Sigmoid colon (tissue), 7 donors: ENCODE data around the gene NBDY. TPM values are rescaled to one million over a fixed set of nuclear protein-coding genes. Genes with fewer than 3 reads are reported as not detected.

Experiments used
- DNase-seq: peaks from one replicate; pipeline ENCODE4 v3.0.0-alpha.2; 2019
- H3K27ac ChIP-seq, 4 donors: fragments of 200-600 bp; sonication (generic); one replicate each; pipeline ENCODE4 v1.5.1; 2016 to 2019; ENCODE audit warnings: mild to moderate bottlenecking in 1 of 4
- H3K27me3 ChIP-seq, 3 donors: fragments of 200-600 bp; sonication (generic); one replicate each; pipeline ENCODE4 v1.5.1; 2019; ENCODE audit warnings: mild to moderate bottlenecking in 1 of 3
- H3K36me3 ChIP-seq, 4 donors: fragments of 200-600 bp; sonication (generic); one replicate each; pipeline ENCODE4 v1.5.1; 2016 to 2019
- H3K4me1 ChIP-seq, 4 donors: fragments of 200-600 bp; sonication (generic); one replicate each; pipeline ENCODE4 v1.5.1; 2017 to 2019
- H3K4me3 ChIP-seq, 4 donors: fragments of 200-600 bp; sonication (generic); one replicate each; pipeline ENCODE4 v1.5.1; 2017 to 2019; ENCODE audit warnings: mild to moderate bottlenecking in 2 of 4, moderate library complexity in 1 of 4
- H3K9me3 ChIP-seq, 4 donors: fragments of 200-600 bp in 3 of 4; sonication (generic) in 3 of 4; one replicate each; pipeline versions ENCODE4 v1.5.1 to v1.6.1; 2013 to 2019
- EP300 ChIP-seq, 4 donors: sonication (generic); formaldehyde crosslinking; IDR thresholded peaks; one replicate each; pipeline ENCODE4 v1.6.1; 2017; ENCODE audit warnings: antibody characterized with exemption in 4 of 4
- POLR2A ChIP-seq, 2 donors: fragments of 450-650 bp; IDR thresholded peaks; one replicate each; pipeline ENCODE4 v1.6.1; 2016; ENCODE audit warnings: antibody characterized with exemption in 2 of 2, mild to moderate bottlenecking in 2 of 2, moderate library complexity in 2 of 2
- POLR2AphosphoS5 ChIP-seq, 4 donors: sonication (generic); formaldehyde crosslinking; IDR thresholded peaks; one replicate each; pipeline ENCODE4 v1.6.1; 2017; ENCODE audit warnings: antibody characterized with exemption in 4 of 4
- WGBS, 2 donors: extraction: QIAGEN DNeasy Blood & Tissue Kit; methylation state at CpG; one replicate each; pipeline ENCODE4 v1.1.7; 2013; 5-methylcytosine and 5-hydroxymethylcytosine counted together
- intact Hi-C: fragments of 100-400 bp; cut with DNase I; formaldehyde crosslinking; loops from one replicate; pipeline ENCODE4 v1.15.1; 2023
- polyA plus RNA-seq, 3 donors: library from polyadenylated mRNA; stranded (reverse); fragments of 200-250 nt; gene quantifications; one replicate each; pipeline ENCODE4 v1.2.3, GENCODE V29; 2013
- total RNA-seq, 4 donors: library from RNA; depleted of rRNA; stranded (reverse); fragments of >200 nt; gene quantifications; one replicate each; pipeline ENCODE4 v1.1.0, GENCODE V29; 2016
- TF ChIP-seq, protein P1 (sequence below), 4 experiments: fragments of 450-650 bp in 3 of 4; fragments of 200-600 bp in 1 of 4; IDR thresholded peaks; one replicate each; pipeline ENCODE4 v1.5.1; 2016 to 2019; ENCODE audit warnings: antibody characterized with exemption in 4 of 4, mild to moderate bottlenecking in 3 of 4, moderate library complexity in 2 of 4
- donor health status: healthy with polysubstance abuse.
- donor health status: Bipolar disorder and iron deficiency.
- donor health status: healthy.

Gene NBDY
- total and polyA plus RNA-seq, 7 donors: 7.2 to 28.2 (median 16.5) TPM

DNA sequence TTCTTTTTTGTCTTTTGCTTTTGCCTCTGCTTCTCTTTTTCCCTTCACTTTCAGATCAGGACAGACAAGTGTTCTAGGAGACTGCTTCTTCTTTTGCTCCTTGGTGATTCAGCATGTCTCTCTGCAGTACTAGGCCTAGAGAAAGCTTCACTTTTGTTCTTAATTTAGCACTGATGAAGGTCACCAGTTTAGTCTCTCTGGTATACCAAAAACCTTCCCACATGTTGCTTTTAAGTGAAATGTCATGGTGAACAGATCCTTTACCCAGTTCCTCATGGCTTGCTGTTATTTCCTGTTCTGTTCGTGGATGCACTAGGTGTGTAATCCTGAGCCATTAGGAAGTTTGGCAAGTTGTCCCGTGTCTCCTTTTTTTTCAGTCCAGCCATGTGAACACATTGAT is 53.3 kb downstream of the NBDY start:
- Histone ChIP-seq H3K27ac (peak overlapping the region in 2 of 4 donors; percentile 76 to 82), H3K4me3 (no peak overlapping the region), H3K9me3 (no peaks in the 10 kb centered on the region), H3K4me1 (peaks cover 0 to 10% (median 0%) of the 10 kb centered on the region in 4 donors), H3K27me3 (no peaks in the 10 kb centered on the region), H3K36me3 (no peaks in the 10 kb centered on the region)
- DNase-seq: no peak
- 67 to 80% methylated on average over 2 of the region's 2 CpGs for WGBS, 2 donors
- intact Hi-C loops: no loop called here
- TF ChIP-seq POLR2A (IDR thresholded peaks at IDR 0.05) (no peak), EP300 (IDR thresholded peaks at IDR 0.05) (no peak), POLR2AphosphoS5 (IDR thresholded peaks at IDR 0.05) (no peak)
- TF ChIP-seq, protein P1, sequence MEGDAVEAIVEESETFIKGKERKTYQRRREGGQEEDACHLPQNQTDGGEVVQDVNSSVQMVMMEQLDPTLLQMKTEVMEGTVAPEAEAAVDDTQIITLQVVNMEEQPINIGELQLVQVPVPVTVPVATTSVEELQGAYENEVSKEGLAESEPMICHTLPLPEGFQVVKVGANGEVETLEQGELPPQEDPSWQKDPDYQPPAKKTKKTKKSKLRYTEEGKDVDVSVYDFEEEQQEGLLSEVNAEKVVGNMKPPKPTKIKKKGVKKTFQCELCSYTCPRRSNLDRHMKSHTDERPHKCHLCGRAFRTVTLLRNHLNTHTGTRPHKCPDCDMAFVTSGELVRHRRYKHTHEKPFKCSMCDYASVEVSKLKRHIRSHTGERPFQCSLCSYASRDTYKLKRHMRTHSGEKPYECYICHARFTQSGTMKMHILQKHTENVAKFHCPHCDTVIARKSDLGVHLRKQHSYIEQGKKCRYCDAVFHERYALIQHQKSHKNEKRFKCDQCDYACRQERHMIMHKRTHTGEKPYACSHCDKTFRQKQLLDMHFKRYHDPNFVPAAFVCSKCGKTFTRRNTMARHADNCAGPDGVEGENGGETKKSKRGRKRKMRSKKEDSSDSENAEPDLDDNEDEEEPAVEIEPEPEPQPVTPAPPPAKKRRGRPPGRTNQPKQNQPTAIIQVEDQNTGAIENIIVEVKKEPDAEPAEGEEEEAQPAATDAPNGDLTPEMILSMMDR (IDR thresholded peaks at IDR 0.05): no peak

DNA sequence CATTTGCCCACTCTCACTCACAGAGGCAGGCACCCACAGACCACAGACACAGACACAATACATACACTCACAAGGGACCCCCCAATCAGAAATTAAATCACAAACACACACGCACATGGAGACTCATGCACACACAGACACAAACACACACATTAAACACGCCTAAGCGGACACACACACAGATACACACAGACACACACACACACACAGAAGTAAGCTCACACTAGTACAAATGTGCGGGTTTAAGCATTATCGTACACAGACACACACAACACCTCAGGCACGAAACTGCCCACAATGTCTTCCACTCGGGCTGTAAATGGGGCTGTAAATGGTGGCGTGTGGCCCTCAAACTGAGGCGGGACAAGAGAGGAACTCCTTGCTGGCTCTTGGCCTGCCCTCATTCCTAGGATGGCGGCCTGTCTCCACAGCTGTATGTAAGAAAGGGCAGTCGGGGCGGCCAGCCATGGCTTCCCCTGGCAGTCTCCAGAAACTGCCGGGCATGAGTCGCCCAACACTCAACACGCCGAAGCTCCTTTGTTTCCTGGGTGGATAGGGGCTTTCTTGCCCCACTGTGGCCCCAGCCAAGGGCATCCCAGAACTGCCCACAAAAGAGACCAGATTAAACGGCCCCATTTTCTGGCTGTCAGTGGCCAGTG is 53.9 kb downstream of the NBDY start:
- Histone ChIP-seq H3K27me3 (no peaks in the 10 kb centered on the region), H3K27ac (peak overlapping the region in 2 of 4 donors; percentile 76 to 82), H3K4me3 (peak overlapping the region in 2 of 4 donors; percentile 11 to 43), H3K36me3 (no peaks in the 10 kb centered on the region), H3K9me3 (no peaks in the 10 kb centered on the region), H3K4me1 (peaks cover 0 to 10% (median 0%) of the 10 kb centered on the region in 4 donors)
- TF ChIP-seq EP300 (IDR thresholded peaks at IDR 0.05) (no peak), POLR2A (IDR thresholded peaks at IDR 0.05) (no peak), POLR2AphosphoS5 (IDR thresholded peaks at IDR 0.05) (no peak)
- TF ChIP-seq, protein P1 (IDR thresholded peaks at IDR 0.05): no peak
- intact Hi-C loops: no loop called here
- WGBS, 2 donors: 95 to 97% methylated on average over 17 of the region's 17 CpGs
- peak; percentile 73 for DNase-seq

GRCh38 chrX:56783450-56783831 is 54.4 kb downstream of the NBDY start:
- Histone ChIP-seq H3K36me3 (no peaks in the 10 kb centered on the region), H3K9me3 (no peaks in the 10 kb centered on the region), H3K4me3 (peak overlapping the region in 2 of 4 donors; percentile 11 to 43), H3K27me3 (no peaks in the 10 kb centered on the region), H3K27ac (peak overlapping the region in 2 of 4 donors; percentile 76 to 82), H3K4me1 (peaks cover 0 to 10% (median 0%) of the 10 kb centered on the region in 4 donors)
- 95 to 96% methylated on average over 12 of the region's 12 CpGs for WGBS, 2 donors
- DNase-seq: peak; percentile 91
- intact Hi-C loops: no loop called here
- TF ChIP-seq, protein P1 (IDR thresholded peaks at IDR 0.05): peak in 1 of 4 experiments; percentile 37
- no peak for TF ChIP-seq POLR2AphosphoS5 (IDR thresholded peaks at IDR 0.05)

- 96 to 98% methylated on average over 9 of the region's 9 CpGs for WGBS, 2 donors
- no peak overlapping the region for H3K27ac ChIP-seq
- H3K4me3 ChIP-seq: no peak overlapping the region
- H3K9me3 ChIP-seq: no peaks in the 10 kb centered on the region
- intact Hi-C loops: no loop called here
- H3K27me3 ChIP-seq: no peaks in the 10 kb centered on the region
- H3K36me3 ChIP-seq: no peaks in the 10 kb centered on the region
- DNase-seq: peak; percentile 27
- peaks cover 0 to 10% (median 0%) of the 10 kb centered on the region in 4 donors for H3K4me1 ChIP-seq
- TF ChIP-seq EP300 (IDR thresholded peaks at IDR 0.05) (no peak), POLR2AphosphoS5 (IDR thresholded peaks at IDR 0.05) (no peak), POLR2A (IDR thresholded peaks at IDR 0.05) (no peak)
- TF ChIP-seq, protein P1 (IDR thresholded peaks at IDR 0.05): no peak
Observed at GRCh38 chrX:56783996-56784620, 55.1 kb downstream of the NBDY start.
